ENCODE results near the gene LSM2. TPM values are rescaled to one million over a fixed set of nuclear protein-coding genes. Genes with fewer than 3 reads are reported as not detected.

The LSM2 gene
- polyA plus RNA-seq, 1 experiment, result 43.5 TPM

- POLR2A ChIA-PET, result no interaction called here
- CTCF ChIA-PET, result interaction anchor here (1.0 to 1.6 kb wide), 5 partner anchors 19 to 85 kb away, joined by 3 to 4 read pairs (median 4); partner anchors contain the start of genes CLIC1 and LY6G5C
- Histone ChIP-seq H3K27me3 (ENCODE audit: control insufficient read depth, insufficient read depth, low read length) (no peaks in the 10 kb centered on the region), H3K36me3 (ENCODE audit: control insufficient read depth, insufficient read depth, low read length) (no peaks in the 10 kb centered on the region), H3K4me3 (ENCODE audit: low read depth, low read length) (peak overlapping the region; percentile 30)
- DNase-seq (ENCODE audit: low read depth), result no peak
- TF ChIP-seq CTCF (IDR thresholded peaks at IDR 0.05; ENCODE audit: insufficient read depth, low read depth, low read length), result 0 out of 2 replicates have a peak, but pooled peaks have one; percentile 5
Observed at GRCh38 chr6:31765910-31766794, 40.6 kb downstream of the LSM2 start.

GRCh38 chr6:31765559-31765909 is 41.2 kb downstream of the LSM2 start:
- H3K27me3 ChIP-seq (ENCODE audit: control insufficient read depth, insufficient read depth, low read length), result no peaks in the 10 kb centered on the region
- H3K4me3 ChIP-seq (ENCODE audit: low read depth, low read length), result no peak overlapping the region
- ChIA-PET CTCF (interaction anchor here (1.0 to 1.6 kb wide), 4 partner anchors 18 to 65 kb away, joined by 3 to 4 read pairs (median 4); partner anchors contain the start of gene CLIC1), POLR2A (no interaction called here)
- H3K36me3 ChIP-seq (ENCODE audit: control insufficient read depth, insufficient read depth, low read length), result no peaks in the 10 kb centered on the region
- TF ChIP-seq CTCF (IDR thresholded peaks at IDR 0.05; ENCODE audit: insufficient read depth, low read depth, low read length), result no peak
- no peak for DNase-seq (ENCODE audit: low read depth)

- no peak overlapping the region for H3K4me3 ChIP-seq (ENCODE audit: low read depth, low read length)
- no peaks in the 10 kb centered on the region for H3K27me3 ChIP-seq (ENCODE audit: control insufficient read depth, insufficient read depth, low read length)
- DNase-seq (ENCODE audit: low read depth), result no peak
- ChIA-PET CTCF (interaction anchor here (1.0 kb wide), 1 partner anchor 62 kb away, joined by 3 read pairs; no protein-coding TSS in a partner anchor), POLR2A (interaction anchor here (0.8 kb wide), 1 partner anchor 34 kb away, joined by 3 read pairs; no protein-coding TSS in a partner anchor)
- no peaks in the 10 kb centered on the region; the same call in 1 of the 2 replicates for H3K36me3 ChIP-seq (ENCODE audit: control insufficient read depth, insufficient read depth, low read length)
- TF ChIP-seq CTCF (IDR thresholded peaks at IDR 0.05; ENCODE audit: insufficient read depth, low read depth, low read length), result no peak
Observed at GRCh38 chr6:31764198-31764597, 42.6 kb downstream of the LSM2 start.

- Histone ChIP-seq H3K4me3 (ENCODE audit: low read depth, low read length) (no peak overlapping the region), H3K27me3 (ENCODE audit: control insufficient read depth, insufficient read depth, low read length) (no peaks in the 10 kb centered on the region), H3K36me3 (ENCODE audit: control insufficient read depth, insufficient read depth, low read length) (no peaks in the 10 kb centered on the region; the same call in 1 of the 2 replicates)
- ChIA-PET POLR2A (interaction anchor here (0.8 kb wide), 1 partner anchor 33 kb away, joined by 3 read pairs; no protein-coding TSS in a partner anchor), CTCF (interaction anchor here (1.0 kb wide), 1 partner anchor 63 kb away, joined by 3 read pairs; no protein-coding TSS in a partner anchor)
- DNase-seq (ENCODE audit: low read depth), result peak; percentile 39
- no peak for TF ChIP-seq CTCF (IDR thresholded peaks at IDR 0.05; ENCODE audit: insufficient read depth, low read depth, low read length)
Observed at GRCh38 chr6:31763619-31763940, 43.2 kb downstream of the LSM2 start.

- ChIA-PET POLR2A (interaction anchor here (0.8 kb wide), 1 partner anchor 33 kb away, joined by 3 read pairs; no protein-coding TSS in a partner anchor), CTCF (interaction anchor here (1.0 kb wide), 1 partner anchor 64 kb away, joined by 3 read pairs; no protein-coding TSS in a partner anchor)
- no peak for DNase-seq (ENCODE audit: low read depth)
- Histone ChIP-seq H3K4me3 (ENCODE audit: low read depth, low read length) (no peak overlapping the region), H3K27me3 (ENCODE audit: control insufficient read depth, insufficient read depth, low read length) (no peaks in the 10 kb centered on the region), H3K36me3 (ENCODE audit: control insufficient read depth, insufficient read depth, low read length) (no peaks in the 10 kb centered on the region; the same call in 1 of the 2 replicates)
- TF ChIP-seq CTCF (IDR thresholded peaks at IDR 0.05; ENCODE audit: insufficient read depth, low read depth, low read length), result no peak
Observed at GRCh38 chr6:31762878-31763618, 43.7 kb downstream of the LSM2 start.

Data from BJ (cell line).